OCI-LY3 (cell line): Measurements from ENCODE around the gene KRCC1.

Experiments used
- EZH2phosphoT487 ChIP-seq: fragments of 200-600 bp; shearing (Covaris generic); IDR thresholded peaks from 2 replicates; pipeline ENCODE4 v1.6.1; 2018; ENCODE audit warnings: antibody characterized with exemption, mixed run types, low read depth
- TF ChIP-seq, protein P1 (sequence below): fragments of 200-600, 300-600 bp; sonication (generic); IDR thresholded peaks from 2 replicates; pipeline ENCODE4 v1.5.1; 2014; ENCODE audit warnings: antibody characterized with exemption, low read length, low read depth

DNA sequence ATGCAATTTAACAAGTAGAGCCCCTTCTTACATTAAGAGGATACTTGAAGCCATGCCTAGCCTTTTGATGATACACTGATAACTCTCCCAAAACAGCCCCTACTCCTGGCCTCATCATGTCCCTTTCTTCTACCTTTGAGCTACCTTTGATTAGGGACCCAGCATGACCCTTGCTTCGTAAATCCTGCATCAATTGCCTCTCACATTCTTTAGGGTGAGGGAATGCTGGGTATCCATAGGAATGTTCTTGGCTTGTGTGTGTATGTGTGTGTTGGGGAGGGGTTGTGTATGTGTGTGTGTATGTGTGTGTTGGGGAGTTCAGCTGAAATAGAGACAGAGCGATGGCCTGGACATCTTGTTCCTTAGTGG, 5.3 kb upstream of the KRCC1 start:
- TF ChIP-seq, protein P1, sequence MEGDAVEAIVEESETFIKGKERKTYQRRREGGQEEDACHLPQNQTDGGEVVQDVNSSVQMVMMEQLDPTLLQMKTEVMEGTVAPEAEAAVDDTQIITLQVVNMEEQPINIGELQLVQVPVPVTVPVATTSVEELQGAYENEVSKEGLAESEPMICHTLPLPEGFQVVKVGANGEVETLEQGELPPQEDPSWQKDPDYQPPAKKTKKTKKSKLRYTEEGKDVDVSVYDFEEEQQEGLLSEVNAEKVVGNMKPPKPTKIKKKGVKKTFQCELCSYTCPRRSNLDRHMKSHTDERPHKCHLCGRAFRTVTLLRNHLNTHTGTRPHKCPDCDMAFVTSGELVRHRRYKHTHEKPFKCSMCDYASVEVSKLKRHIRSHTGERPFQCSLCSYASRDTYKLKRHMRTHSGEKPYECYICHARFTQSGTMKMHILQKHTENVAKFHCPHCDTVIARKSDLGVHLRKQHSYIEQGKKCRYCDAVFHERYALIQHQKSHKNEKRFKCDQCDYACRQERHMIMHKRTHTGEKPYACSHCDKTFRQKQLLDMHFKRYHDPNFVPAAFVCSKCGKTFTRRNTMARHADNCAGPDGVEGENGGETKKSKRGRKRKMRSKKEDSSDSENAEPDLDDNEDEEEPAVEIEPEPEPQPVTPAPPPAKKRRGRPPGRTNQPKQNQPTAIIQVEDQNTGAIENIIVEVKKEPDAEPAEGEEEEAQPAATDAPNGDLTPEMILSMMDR = no peak
- TF ChIP-seq EZH2phosphoT487 = no peak
